IMR-90 (cell line): ENCODE measurements around the gene HIPK3. TPM values are rescaled to one million over a fixed set of nuclear protein-coding genes. Genes with fewer than 3 reads are reported as not detected.

Experiments used
- ATAC-seq: fragments of 200-7000 bp; cut with Tn5 transposase; 2 replicates; pipeline ENCODE4 v1.9.1; 2020; ENCODE audit warnings: low read depth, mild to moderate bottlenecking, moderate library complexity
- BruUV-seq: library from RNA; stranded (reverse); fragments of 400-500 nt; replicated peaks from 2 replicates; lab custom pipeline; 2021; lab: Mats Ljungman, UMichigan
- CTCF ChIA-PET: fragments of 300-600 bp; formaldehyde crosslinking; extraction: SDS; loops from one replicate; lab custom pipeline; 2021; ENCODE audit warnings: antibody characterized with exemption; lab: Yijun Ruan, JAX
- POLR2A ChIA-PET: fragments of 300-600 bp; sonication (Branson Sonifier 250); formaldehyde crosslinking; loops from one replicate; lab custom pipeline; 2022; ENCODE audit warnings: antibody characterized with exemption; ENCODE audit not compliant: unreplicated experiment; lab: Charles Lee
- DNase-seq: peaks from one replicate; pipeline ENCODE4 v3.0.0; 2013
- H2AFZ ChIP-seq: replicated peaks from 2 replicates; pipeline ENCODE3; 2013; ENCODE audit warnings: low read length, mild to moderate bottlenecking; ENCODE audit not compliant: poor library complexity
- H2AK5ac ChIP-seq: 2 replicates; pipeline ENCODE4 v1.6.1; 2013; ENCODE audit warnings: low read depth, low read length, inconsistent platforms
- H2AK9ac ChIP-seq: replicated peaks from 2 replicates; pipeline ENCODE3; 2013; ENCODE audit warnings: mild to moderate bottlenecking, low read depth, low read length, moderate library complexity; ENCODE audit not compliant: poor library complexity
- H2BK120ac ChIP-seq: 2 replicates; pipeline ENCODE4 v1.6.1; 2013; ENCODE audit warnings: low read depth, low read length, inconsistent platforms
- H2BK15ac ChIP-seq: 3 replicates; pipeline ENCODE4 v1.6.1; 2013; ENCODE audit warnings: low read depth, low read length, inconsistent platforms
- H2BK20ac ChIP-seq: 2 replicates; pipeline ENCODE4 v1.6.1; 2013; ENCODE audit warnings: low read depth, mild to moderate bottlenecking, inconsistent platforms, low read length, moderate library complexity
- H2BK5ac ChIP-seq: 2 replicates; pipeline ENCODE4 v1.6.1; 2013; ENCODE audit warnings: mild to moderate bottlenecking, low read depth, low read length, inconsistent platforms; ENCODE audit not compliant: poor library complexity, severe bottlenecking
- H3K14ac ChIP-seq: replicated peaks from 2 replicates; pipeline ENCODE4 v1.6.1; 2013; ENCODE audit warnings: low read depth, low read length, inconsistent platforms
- H3K18ac ChIP-seq: 2 replicates; pipeline ENCODE4 v1.6.1; 2013; ENCODE audit warnings: low read depth, low read length, control low read depth
- H3K23ac ChIP-seq: 2 replicates; pipeline ENCODE4 v1.6.1; 2013; ENCODE audit warnings: low read depth, low read length, inconsistent platforms
- H3K27ac ChIP-seq: 2 replicates; pipeline ENCODE4 v1.5.1; 2013; ENCODE audit warnings: mild to moderate bottlenecking, control low read depth, low read length; ENCODE audit not compliant: insufficient read depth
- H3K27me3 ChIP-seq: 2 replicates; pipeline ENCODE4 v1.6.1; 2013; ENCODE audit warnings: low read length; ENCODE audit not compliant: control insufficient read depth, insufficient read depth
- H3K36me3 ChIP-seq: 2 replicates; pipeline ENCODE4 v1.6.1; 2013; ENCODE audit warnings: low read length, mixed read lengths; ENCODE audit not compliant: control insufficient read depth, insufficient read depth
- H3K4ac ChIP-seq: 2 replicates; pipeline ENCODE4 v1.6.1; 2013; ENCODE audit warnings: low read depth, low read length, inconsistent platforms
- H3K4me1 ChIP-seq: 2 replicates; pipeline ENCODE4 v1.6.1; 2013; ENCODE audit warnings: low read length, mixed read lengths; ENCODE audit not compliant: control insufficient read depth, insufficient read depth
- H3K4me2 ChIP-seq: 2 replicates; pipeline ENCODE4 v1.6.1; 2013; ENCODE audit warnings: low read depth, mild to moderate bottlenecking, control low read depth, low read length, moderate library complexity
- H3K4me3 ChIP-seq: 2 replicates; pipeline ENCODE4 v1.5.1; 2013; ENCODE audit warnings: low read depth, mild to moderate bottlenecking, control low read depth, low read length, moderate library complexity; ENCODE audit not compliant: insufficient read depth
- H3K56ac ChIP-seq: 2 replicates; pipeline ENCODE4 v1.6.1; 2013; ENCODE audit warnings: low read length, inconsistent platforms; ENCODE audit not compliant: insufficient read depth; ENCODE audit errors: extremely low read depth
- H3K79me1 ChIP-seq, 2 experiments: 2 replicates each; pipeline ENCODE4 v1.6.1; 2013; ENCODE audit warnings: low read length in 2 of 2, inconsistent platforms in 1 of 2, low read depth in 1 of 2
- H3K9ac ChIP-seq: 2 replicates; pipeline ENCODE4 v1.6.1; 2013; ENCODE audit warnings: low read depth, low read length, control low read depth
- H3K9me1 ChIP-seq: 2 replicates; pipeline ENCODE4 v1.6.1; 2013; ENCODE audit warnings: low read length, inconsistent platforms; ENCODE audit not compliant: insufficient read depth
- H3K9me3 ChIP-seq: 2 replicates; pipeline ENCODE4 v1.6.1; 2013; ENCODE audit warnings: low read length; ENCODE audit not compliant: control insufficient read depth, insufficient read depth
- H4K20me1 ChIP-seq: 2 replicates; pipeline ENCODE4 v1.6.1; 2013; ENCODE audit warnings: low read length, inconsistent platforms; ENCODE audit not compliant: insufficient read depth
- H4K5ac ChIP-seq: 2 replicates; pipeline ENCODE4 v1.6.1; 2013; ENCODE audit warnings: mild to moderate bottlenecking, low read depth, low read length, control low read depth
- H4K8ac ChIP-seq, 2 experiments: 2 replicates each; pipeline ENCODE4 v1.6.1; 2013; ENCODE audit warnings: low read depth in 2 of 2, low read length in 2 of 2, control low read depth in 1 of 2, inconsistent platforms in 1 of 2
- H4K91ac ChIP-seq: 2 replicates; pipeline ENCODE4 v1.6.1; 2013; ENCODE audit warnings: low read depth, low read length, inconsistent platforms; ENCODE audit not compliant: insufficient read depth
- CEBPB ChIP-seq: IDR thresholded peaks from 2 replicates; pipeline ENCODE4 v1.6.1; 2012; ENCODE audit warnings: low read depth, low read length, improper control_type of control experiment
- CHD1 ChIP-seq: IDR thresholded peaks from 2 replicates; pipeline ENCODE4 v1.6.1; 2012; ENCODE audit warnings: low read depth, low read length, improper control_type of control experiment
- WGBS, 2 experiments: methylation state at CpG; one replicate each; pipeline versions ENCODE4 v1.1.5 to v1.1.7; 2013; ENCODE audit warnings: missing lambda C conversion rate in 2 of 2; ENCODE audit not compliant: insufficient read length in 1 of 2; ENCODE audit errors: extremely low coverage in 2 of 2; 5-methylcytosine and 5-hydroxymethylcytosine counted together
- dilution Hi-C: fragments of 300-500 bp; cut with HindIII; formaldehyde crosslinking; loops from one replicate; pipeline ENCODE4 v1.14.3; 2018; ENCODE audit warnings: low sequenced_read_pairs; ENCODE audit not compliant: unreplicated experiment
- in situ Hi-C: fragments of 300-500 bp; cut with MboI; formaldehyde crosslinking; loops from 3 replicates; pipeline ENCODE4 v1.14.3; 2019; ENCODE audit warnings: low sequenced_read_pairs, inconsistent platforms, mixed read lengths
- intact Hi-C: fragments of 100-400 bp; cut with micrococcal nuclease; formaldehyde crosslinking; loops from 2 replicates; pipeline ENCODE4 v1.10.0; 2022
- polyA plus RNA-seq, 3 experiments: library from polyadenylated mRNA; depleted of rRNA; stranded (reverse); fragments of >200 nt; gene quantifications; 2 replicates each; pipeline ENCODE4 v1.2.3, GENCODE V29; 2012; ENCODE audit warnings: low replicate concordance in 1 of 3
- total RNA-seq: library from RNA; depleted of rRNA; stranded (reverse); fragments of >200 nt; gene quantifications from 2 replicates; pipeline ENCODE4 v1.2.3, GENCODE V29; 2012

HIPK3 gene
- total and polyA plus RNA-seq, 2 of the 4 experiments (the other 2 are of a cell fraction), result 8.3 to 103 TPM

- H2BK15ac ChIP-seq, result no peak overlapping the region
- peaks cover 11% of the 10 kb centered on the region for H3K4me1 ChIP-seq
- no peak overlapping the region for H3K56ac ChIP-seq
- H3K4ac ChIP-seq, result no peak overlapping the region
- no peak overlapping the region for H3K4me3 ChIP-seq
- H3K36me3 ChIP-seq, result peaks cover 5% of the 10 kb centered on the region
- H2BK20ac ChIP-seq, result no peak overlapping the region
- ChIA-PET POLR2A (no interaction called here), CTCF (interaction anchor here (0.6 kb wide), 1 partner anchor 1734 kb away, joined by 3 read pairs; no protein-coding TSS in a partner anchor)
- DNase-seq, result no peak
- dilution Hi-C loops, result no loop called here
- no CpG with 5 or more reads among the region's 3 CpGs for WGBS, 2 experiments
- no peak overlapping the region for H4K5ac ChIP-seq
- no peak for ATAC-seq
- no peak overlapping the region for H2AK5ac ChIP-seq
- H3K9me1 ChIP-seq, result peaks cover 25% of the 10 kb centered on the region
- no peak overlapping the region for H2AK9ac ChIP-seq
- intact Hi-C loops, result no loop called here
- H2BK120ac ChIP-seq, result no peak overlapping the region
- H3K4me2 ChIP-seq, result no peak overlapping the region
- H3K27me3 ChIP-seq, result no peaks in the 10 kb centered on the region
- H3K9me3 ChIP-seq, result no peaks in the 10 kb centered on the region
- no peak overlapping the region for H3K18ac ChIP-seq
- H3K79me1 ChIP-seq, result peaks cover 14 to 80% of the 10 kb centered on the region in 2 experiments
- no peak overlapping the region for H2AFZ ChIP-seq
- TF ChIP-seq CEBPB (no peak), CHD1 (no peak)
- no peak overlapping the region for H3K27ac ChIP-seq
- peaks cover 92% of the 10 kb centered on the region for H4K20me1 ChIP-seq
- H3K9ac ChIP-seq, result no peak overlapping the region
- in situ Hi-C loops, result no loop called here
- no peak overlapping the region for H4K91ac ChIP-seq
- no peak overlapping the region for H3K14ac ChIP-seq
- H3K23ac ChIP-seq, result no peak overlapping the region
- no TSS peak for BruUV-seq
- H2BK5ac ChIP-seq, result no peak overlapping the region
- no peak overlapping the region for H4K8ac ChIP-seq
Observed at GRCh38 chr11:33315822-33316221, 58.6 kb downstream of the HIPK3 start.
